ENCODE data around the gene KCNT1. TPM values are rescaled to one million over a fixed set of nuclear protein-coding genes. Genes with fewer than 3 reads are reported as not detected.

KCNT1 gene
- total RNA-seq, 4 donors from 2014 or later: 0.21 TPM; not detected in 3

DNA sequence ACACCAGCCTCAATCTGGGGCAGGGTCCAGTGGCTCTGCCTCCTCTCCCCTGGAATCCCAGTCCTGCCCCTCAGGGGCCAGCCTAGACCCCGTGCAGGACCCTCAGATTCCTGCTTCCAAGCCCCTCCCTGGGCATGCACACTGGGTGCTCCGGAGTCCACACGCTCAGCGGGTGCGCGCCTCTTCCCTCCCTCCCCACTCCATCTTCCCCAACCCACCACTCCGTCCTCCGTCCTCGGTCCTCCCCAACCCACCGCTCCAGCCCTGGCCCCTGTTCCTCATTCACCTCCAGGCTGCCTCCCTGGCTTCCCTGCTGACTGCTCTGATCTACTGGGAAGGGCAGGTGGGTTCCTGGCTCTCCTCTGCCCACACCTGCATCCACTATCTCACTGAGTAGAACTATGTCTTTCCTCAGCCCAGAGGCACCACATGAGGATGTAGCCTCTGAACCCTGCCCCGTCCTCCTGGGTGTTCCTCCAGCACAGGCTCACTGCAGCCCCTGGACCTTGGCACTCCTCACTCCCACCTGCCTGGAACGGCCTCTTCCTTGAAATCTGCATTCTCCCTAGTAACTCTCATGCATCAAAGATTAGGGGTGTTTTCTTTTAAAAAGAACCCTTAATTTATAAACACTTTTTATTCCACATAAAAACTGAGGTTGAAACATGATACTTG, 112.6 kb downstream of the KCNT1 start:
- intact Hi-C loops (cut with DNase I): no loop called here
- H3K4me1 ChIP-seq: no peaks in the 10 kb centered on the region
- peaks cover 52 to 59% of the 10 kb centered on the region in 2 donors for H3K36me3 ChIP-seq
- DNase-seq: no peak
- TF ChIP-seq POLR2A (IDR thresholded peaks at IDR 0.05) (no peak), CTCF (IDR thresholded peaks at IDR 0.05) (no peak)
- no peaks in the 10 kb centered on the region for H3K27me3 ChIP-seq
- H3K27ac ChIP-seq: no peak overlapping the region
- no peaks in the 10 kb centered on the region for H3K9me3 ChIP-seq
- 96 to 98% methylated on average over 12 of the region's 12 CpGs for WGBS, 2 donors
- no peak overlapping the region for H3K4me3 ChIP-seq (replicated peaks in 1 of 3)

DNA sequence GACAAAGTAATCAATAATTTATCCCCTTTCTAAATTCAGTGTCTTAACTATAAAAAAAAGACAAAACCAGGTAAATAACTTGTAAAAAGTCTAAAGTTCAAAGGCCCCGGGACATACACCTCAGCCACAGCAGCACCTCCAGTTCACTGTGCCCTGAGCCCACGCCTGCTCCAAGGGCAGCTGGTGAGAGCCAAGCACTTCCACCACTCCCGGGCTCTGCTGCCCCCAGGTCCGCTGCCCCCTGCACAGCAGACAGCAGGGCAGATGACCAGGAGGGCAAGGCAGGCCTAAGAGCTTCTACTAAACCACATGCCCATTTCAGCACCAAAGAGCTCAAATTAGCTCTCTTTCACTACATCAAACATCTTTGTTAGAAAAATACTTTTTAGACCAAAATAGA, 113.4 kb downstream of the KCNT1 start:
- Histone ChIP-seq H3K4me1 (no peaks in the 10 kb centered on the region), H3K27ac (no peak overlapping the region), H3K36me3 (peaks cover 54 to 58% of the 10 kb centered on the region in 2 donors), H3K4me3 (replicated peaks in 1 of 3) (no peak overlapping the region), H3K9me3 (no peaks in the 10 kb centered on the region), H3K27me3 (no peaks in the 10 kb centered on the region)
- WGBS, 2 donors: 93 to 98% methylated on average over 4 of the region's 4 CpGs
- no peak for DNase-seq
- intact Hi-C loops (cut with DNase I): no loop called here
- TF ChIP-seq POLR2A (IDR thresholded peaks at IDR 0.05) (no peak), CTCF (IDR thresholded peaks at IDR 0.05) (no peak)

DNA sequence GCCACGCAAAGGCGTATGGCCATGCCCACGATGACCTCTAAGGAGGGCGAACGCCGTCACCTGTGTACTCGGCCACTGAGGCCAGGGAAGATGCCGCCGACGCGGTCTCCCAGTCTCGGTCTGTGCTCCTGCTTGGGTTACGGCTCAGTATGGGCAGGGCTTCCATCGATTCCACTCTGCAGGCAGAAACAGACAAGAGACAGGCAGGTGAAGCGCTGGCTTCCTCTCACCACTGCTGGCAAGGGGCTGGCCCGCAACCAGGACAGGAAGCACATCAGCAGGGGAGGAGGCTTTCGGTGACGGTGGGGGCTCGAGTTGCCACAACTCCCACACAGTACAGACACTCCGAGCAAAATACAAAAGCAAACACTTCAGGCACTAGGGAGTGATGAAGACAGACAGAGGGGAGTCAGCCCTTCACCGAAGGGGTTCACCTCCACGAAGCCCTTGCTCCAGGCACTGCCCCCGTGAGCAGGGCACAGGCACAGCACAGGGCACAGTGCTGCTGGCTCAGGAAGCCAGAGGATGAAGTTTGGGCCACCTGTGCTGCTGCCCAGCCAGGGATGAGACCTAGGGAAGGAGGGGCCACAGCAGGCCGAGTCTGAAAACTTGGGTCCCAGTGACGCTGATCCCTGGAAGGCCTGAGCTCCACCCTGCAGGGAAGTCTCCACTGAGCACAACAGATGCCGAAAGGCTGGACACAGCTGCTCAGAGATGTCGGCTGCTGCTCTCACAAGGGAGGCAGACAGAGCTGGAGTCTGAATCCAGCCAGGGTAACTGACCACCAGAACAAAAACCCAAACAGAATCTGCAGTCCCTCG, 114.1 kb downstream of the KCNT1 start:
- intact Hi-C loops (cut with DNase I): no loop called here
- no peak overlapping the region for H3K4me3 ChIP-seq (replicated peaks in 1 of 3)
- no peaks in the 10 kb centered on the region for H3K9me3 ChIP-seq
- WGBS, 2 donors: 88 to 89% methylated on average over 26 to 28 of the region's 28 CpGs
- no peak for TF ChIP-seq CTCF (IDR thresholded peaks at IDR 0.05)
- TF ChIP-seq POLR2A (IDR thresholded peaks at IDR 0.05): no peak
- DNase-seq: no peak
- H3K27me3 ChIP-seq: no peaks in the 10 kb centered on the region
- no peak overlapping the region for H3K27ac ChIP-seq
- H3K4me1 ChIP-seq: no peaks in the 10 kb centered on the region
- peaks cover 56 to 61% of the 10 kb centered on the region in 2 donors for H3K36me3 ChIP-seq

- WGBS, 2 donors: 94 to 95% methylated on average over 12 of the region's 12 CpGs
- H3K4me1 ChIP-seq: no peaks in the 10 kb centered on the region
- H3K27ac ChIP-seq: no peak overlapping the region
- no peaks in the 10 kb centered on the region for H3K27me3 ChIP-seq
- H3K9me3 ChIP-seq: no peaks in the 10 kb centered on the region
- peaks cover 58 to 61% of the 10 kb centered on the region in 2 donors for H3K36me3 ChIP-seq
- H3K4me3 ChIP-seq (replicated peaks in 1 of 3): no peak overlapping the region
- no peak for DNase-seq
- intact Hi-C loops (cut with DNase I): no loop called here
- TF ChIP-seq POLR2A (IDR thresholded peaks at IDR 0.05) (no peak), CTCF (IDR thresholded peaks at IDR 0.05) (no peak)
Observed at GRCh38 chr9:135816651-135816970, 114.6 kb downstream of the KCNT1 start.

All from thyroid gland (tissue), 4 donors.